GM04503 (cell line): Measurements from ENCODE around the gene NES.

Experiments used
- DNase-seq: peaks from one replicate; pipeline ENCODE4 v3.0.0-alpha.2; 2012; ENCODE audit warnings: low read depth

Gene NES

GRCh38 chr1:156676820-156677615, at the start of gene NES:
NES (minus strand) TSS chr1:156677407; CDS start chr1:156677264, 143 bp downstream.
- no peak for DNase-seq

- no peak for DNase-seq
Measured at GRCh38 chr1:156726549-156727226, 49.5 kb upstream of the NES start.

- DNase-seq = no peak
Measured at GRCh38 chr1:156725683-156726280, 48.6 kb upstream of the NES start.

GRCh38 chr1:156721535-156721934, 44.3 kb upstream of the NES start:
- no peak for DNase-seq

GRCh38 chr1:156721131-156721530, 43.9 kb upstream of the NES start:
- DNase-seq = no peak

- DNase-seq = no peak
Measured at GRCh38 chr1:156717351-156717750, 40.1 kb upstream of the NES start.

GRCh38 chr1:156714830-156715229, 37.6 kb upstream of the NES start:
- no peak for DNase-seq

GRCh38 chr1:156712626-156713025, 35.4 kb upstream of the NES start:
- no peak for DNase-seq

- no peak for DNase-seq
Measured at GRCh38 chr1:156711011-156711817, 34.0 kb upstream of the NES start.

GRCh38 chr1:156709757-156710489, 32.7 kb upstream of the NES start:
- DNase-seq = peak; percentile 55

GRCh38 chr1:156709031-156709430, 31.8 kb upstream of the NES start:
- DNase-seq = no peak

GRCh38 chr1:156708218-156708661, 31.0 kb upstream of the NES start:
- DNase-seq = no peak

GRCh38 chr1:156707417-156708217, 30.4 kb upstream of the NES start:
- no peak for DNase-seq

- DNase-seq = no peak
Measured at GRCh38 chr1:156706657-156707416, 29.6 kb upstream of the NES start.

GRCh38 chr1:156705918-156706656, 28.9 kb upstream of the NES start:
- DNase-seq = no peak

- DNase-seq = no peak
Measured at GRCh38 chr1:156705321-156705917, 28.2 kb upstream of the NES start, which contains the start of gene CRABP2. CRABP2 (minus strand) TSS chr1:156705583; CDS start chr1:156705446, 137 bp downstream.

GRCh38 chr1:156704930-156705320, 27.7 kb upstream of the NES start:
- no peak for DNase-seq

GRCh38 chr1:156704166-156704711, 27.0 kb upstream of the NES start:
- DNase-seq = no peak
